ENCODE data around the gene SLC5A7.

SLC5A7 gene

DNA sequence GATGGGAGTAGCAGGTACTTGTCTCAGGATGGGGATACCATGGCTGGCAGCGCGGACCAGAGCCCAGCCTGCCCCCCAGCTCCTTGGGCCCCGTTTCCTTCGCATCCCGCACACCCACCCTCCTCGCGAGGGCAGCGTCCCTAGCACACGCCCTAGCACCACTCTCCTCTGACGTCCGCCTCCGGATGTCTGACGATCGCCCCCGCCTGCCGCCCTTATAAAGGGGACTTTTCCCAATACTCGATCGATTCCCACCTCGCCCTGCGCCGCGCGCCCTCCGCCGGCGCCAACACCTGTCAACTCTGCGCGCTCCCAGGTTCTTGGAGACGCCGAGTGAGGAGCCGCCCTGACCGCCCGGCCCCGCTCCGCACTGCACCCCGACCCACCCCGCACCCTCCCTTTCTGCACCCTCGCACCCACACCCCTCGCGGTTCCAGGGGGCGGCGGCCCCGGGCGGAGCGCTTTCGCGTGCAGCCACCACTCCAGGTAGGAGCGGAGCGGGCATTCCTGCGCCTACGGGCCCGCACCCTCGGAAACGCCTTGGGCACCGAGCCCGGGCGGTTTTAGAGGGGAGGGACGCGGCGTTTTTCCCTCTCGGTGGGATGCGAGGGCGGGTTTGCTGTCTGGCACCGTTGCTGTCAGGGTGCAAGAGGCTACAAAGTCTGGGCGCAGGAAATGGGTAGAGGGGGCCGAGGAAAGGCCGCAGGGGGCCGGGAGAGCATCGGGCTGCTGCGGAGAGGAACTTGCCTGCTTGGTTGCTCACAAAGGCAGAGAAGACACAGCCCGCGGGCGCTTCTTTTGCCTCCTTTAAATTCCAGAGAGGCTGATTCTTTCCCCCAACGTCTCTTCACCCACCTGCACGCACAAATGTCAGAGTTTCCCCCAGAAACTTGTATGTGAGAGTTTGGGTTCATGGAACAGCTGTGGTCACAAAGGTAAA lies at the start of gene SLC5A7:
SLC5A7 (plus strand) TSS at position 247 of the 940 bp plus-strand sequence. CDS start 1,632 bp downstream, outside the sequence.
- DNase-seq (ENCODE audit: low read depth) = no peak

DNA sequence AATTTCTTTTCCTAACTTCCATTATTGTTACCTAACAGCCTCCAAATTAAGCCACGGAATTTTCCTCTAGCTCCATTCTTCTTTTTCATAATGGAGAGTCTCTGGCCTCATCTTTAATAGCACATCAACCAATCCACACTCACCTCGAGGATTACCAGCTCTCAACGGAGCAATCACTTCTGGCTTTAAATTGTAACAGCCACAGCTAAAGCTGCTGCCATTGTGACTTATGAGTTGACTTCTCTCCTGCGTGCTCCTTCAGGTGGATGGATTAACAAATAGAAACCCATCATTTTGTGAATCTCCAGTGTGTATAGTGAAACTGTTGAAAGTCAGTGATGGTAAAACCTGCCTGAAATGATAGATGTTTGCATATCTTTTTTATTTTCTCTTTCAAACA lies 24.9 kb upstream of the SLC5A7 start:
- no peak for DNase-seq (ENCODE audit: low read depth)

DNA sequence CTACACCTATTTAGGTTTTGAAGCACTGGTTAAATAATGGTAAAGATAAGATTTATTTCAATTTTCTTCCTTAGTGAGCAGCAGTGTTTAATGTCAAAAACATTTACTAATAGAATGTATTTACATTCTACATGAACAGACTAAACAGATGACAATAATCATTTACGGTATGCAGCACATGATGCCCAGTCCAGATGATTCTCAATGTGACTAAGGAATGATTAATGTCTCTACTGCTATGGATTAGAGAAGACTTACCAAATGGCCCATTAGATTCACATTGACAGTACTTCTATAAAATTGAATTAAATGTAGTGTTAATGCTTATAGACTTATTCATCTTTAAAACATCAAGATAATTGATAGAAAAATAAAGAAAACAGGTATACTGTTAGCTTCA lies 22.1 kb upstream of the SLC5A7 start:
- no peak for DNase-seq (ENCODE audit: low read depth)

GRCh38 chr2:107984707-107985106 lies 1.6 kb upstream of the SLC5A7 start:
- DNase-seq (ENCODE audit: low read depth) = no peak

- DNase-seq (ENCODE audit: low read depth) = no peak
These were observed 1.8 kb downstream of the SLC5A7 start for GRCh38 chr2:107988108-107988507.

- no peak for DNase-seq (ENCODE audit: low read depth)
These were observed 3.1 kb downstream of the SLC5A7 start for GRCh38 chr2:107989445-107989844.

DNA sequence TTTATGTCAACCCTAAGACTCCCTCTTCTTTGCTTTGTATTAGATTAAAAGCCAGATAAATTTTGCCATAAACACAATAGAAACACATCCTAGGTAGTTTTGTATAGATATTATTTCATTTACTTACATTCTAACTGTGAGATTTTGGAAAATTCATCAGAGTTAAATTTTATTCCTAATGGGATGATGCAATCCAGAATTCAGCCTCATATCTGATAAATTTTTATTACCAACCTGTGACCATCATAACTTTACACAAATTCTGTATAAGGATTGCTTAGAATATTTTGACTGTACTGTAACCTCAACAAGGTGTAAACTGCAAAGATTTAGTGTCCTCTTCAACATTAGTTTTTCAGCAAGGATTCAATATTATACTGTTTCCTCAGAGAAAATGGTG lies 4.4 kb downstream of the SLC5A7 start:
- no peak for DNase-seq (ENCODE audit: low read depth)

GRCh38 chr2:107992069-107992468 lies 5.7 kb downstream of the SLC5A7 start:
- no peak for DNase-seq (ENCODE audit: low read depth)

GRCh38 chr2:107999158-107999557 lies 12.8 kb downstream of the SLC5A7 start:
- no peak for DNase-seq (ENCODE audit: low read depth)

- no peak for DNase-seq (ENCODE audit: low read depth)
These were observed 24.7 kb downstream of the SLC5A7 start for GRCh38 chr2:108010912-108011591.

GRCh38 chr2:108013305-108013704 lies 27.0 kb downstream of the SLC5A7 start:
- DNase-seq (ENCODE audit: low read depth) = no peak

DNA sequence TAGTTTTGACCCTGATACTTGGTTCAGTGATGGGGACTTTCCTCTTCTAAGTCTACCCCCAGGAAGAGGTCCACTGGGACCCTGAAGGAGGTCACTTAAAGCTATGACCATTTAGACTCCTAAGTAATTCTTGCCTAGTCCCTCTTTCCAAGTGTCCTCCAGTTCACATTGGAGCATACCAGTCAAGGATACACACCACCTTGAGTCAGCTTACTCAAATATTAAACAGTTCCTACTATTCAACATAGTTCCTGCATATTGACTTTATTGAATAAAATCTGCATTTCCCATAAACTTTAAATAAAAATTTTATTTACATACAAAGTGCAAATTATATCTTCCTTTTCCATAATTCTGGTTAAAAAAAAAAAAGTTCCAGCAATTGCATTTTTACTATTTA lies 36.3 kb downstream of the SLC5A7 start:
- no peak for DNase-seq (ENCODE audit: low read depth)

DNA sequence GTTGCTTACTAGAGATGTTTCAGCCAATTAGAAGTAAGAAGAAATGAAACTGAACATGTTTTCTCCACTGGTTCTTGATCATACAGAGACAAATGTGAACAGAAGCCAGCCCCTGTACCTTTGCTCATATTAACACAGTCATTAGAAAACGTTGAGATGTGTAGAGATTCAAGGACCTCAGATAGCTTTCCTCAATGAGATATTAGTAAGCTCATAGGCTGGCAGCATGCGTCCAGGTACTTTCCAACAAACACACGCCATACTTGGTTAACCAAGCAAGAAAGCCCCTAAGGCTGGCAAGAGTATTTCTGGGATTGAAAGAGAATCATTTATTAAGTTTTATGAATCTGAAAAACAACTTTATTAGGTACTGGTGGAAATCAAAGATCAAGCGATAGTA lies 37.5 kb downstream of the SLC5A7 start:
- DNase-seq (ENCODE audit: low read depth) = no peak

- DNase-seq (ENCODE audit: low read depth) = no peak
These were observed 39.9 kb downstream of the SLC5A7 start for GRCh38 chr2:108026092-108026794.

DNA sequence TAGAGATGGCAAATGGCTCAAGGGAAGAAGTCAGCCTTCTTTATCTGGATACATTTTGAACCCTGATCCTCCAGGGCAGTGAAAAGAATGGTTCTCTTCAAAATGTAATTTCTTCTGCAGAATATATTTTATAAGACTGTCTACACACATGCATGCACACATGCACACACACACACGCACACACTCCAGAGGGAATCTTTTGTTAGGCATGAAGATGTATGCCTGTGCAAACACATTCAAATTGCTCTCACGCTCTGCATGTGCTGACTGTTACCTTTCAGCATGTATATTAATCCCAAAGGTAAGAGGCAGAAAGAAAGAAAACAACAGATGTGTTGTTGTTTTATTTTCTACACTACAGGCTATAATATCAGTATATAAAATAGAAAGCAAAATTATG lies 43.2 kb downstream of the SLC5A7 start:
- no peak for DNase-seq (ENCODE audit: low read depth)

DNA sequence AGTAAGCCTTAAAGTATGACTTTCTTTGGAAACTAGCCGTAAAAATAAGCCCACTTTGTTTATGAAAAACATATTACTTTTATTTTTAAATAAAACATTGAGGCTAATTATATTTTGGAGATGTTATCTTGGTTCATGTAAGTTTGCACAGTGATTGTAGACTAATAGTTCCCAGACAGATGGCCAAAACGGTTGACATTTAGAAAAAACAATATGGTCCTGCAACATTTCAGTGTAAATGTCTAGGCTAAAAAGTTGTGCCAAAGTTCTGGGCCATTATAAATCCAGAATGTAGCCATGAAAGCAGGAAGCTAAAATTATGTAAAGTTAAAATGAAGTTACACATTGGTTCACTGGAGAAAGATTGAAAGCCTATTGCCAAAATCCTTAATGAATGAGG lies 43.6 kb downstream of the SLC5A7 start:
- no peak for DNase-seq (ENCODE audit: low read depth)

DNA sequence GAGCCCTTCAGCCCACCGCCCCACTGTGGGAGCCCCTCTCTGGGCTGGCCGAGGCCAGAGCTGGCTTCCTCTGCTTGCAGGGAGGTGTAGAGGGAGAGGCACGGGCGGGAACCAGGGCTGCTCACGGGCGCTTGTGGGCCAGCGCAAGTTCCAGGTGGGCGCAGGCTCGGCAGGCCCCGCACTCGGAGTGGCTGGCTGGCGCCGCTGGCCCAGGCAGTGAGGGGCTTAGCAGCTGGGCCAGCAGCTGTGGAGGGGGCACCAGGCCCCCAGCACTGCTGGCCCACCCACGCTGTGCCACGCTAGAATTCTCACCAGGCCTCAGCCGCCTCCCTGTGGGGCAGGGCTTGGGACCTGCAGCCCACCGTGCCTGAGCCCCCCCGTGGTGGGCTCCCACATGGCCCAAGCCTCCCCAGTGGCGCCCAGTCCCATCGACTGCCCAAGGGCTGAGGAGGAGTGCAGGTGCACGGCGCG lies 45.2 kb downstream of the SLC5A7 start:
- no peak for DNase-seq (ENCODE audit: low read depth)

DNA sequence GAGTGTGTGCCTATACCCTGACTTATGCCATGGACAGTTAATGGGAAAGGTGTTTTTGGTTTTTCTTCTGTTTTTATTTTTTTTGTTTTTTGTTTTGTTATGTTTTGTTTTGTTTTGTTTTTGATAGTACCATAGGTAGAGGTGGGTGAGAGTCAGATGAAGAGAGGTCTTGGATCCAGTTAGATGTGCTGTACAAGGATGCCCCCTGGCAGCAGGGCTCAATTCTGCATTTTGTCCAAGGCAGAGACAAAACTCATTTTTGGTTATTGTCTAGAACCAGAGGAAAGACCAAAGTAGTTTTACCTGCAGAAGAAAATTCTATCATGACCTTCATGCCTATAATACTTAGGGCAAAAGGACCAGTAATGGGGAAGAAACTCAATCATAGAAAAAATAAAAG lies 48.5 kb downstream of the SLC5A7 start:
- no peak for DNase-seq (ENCODE audit: low read depth)

- DNase-seq (ENCODE audit: low read depth) = no peak
These were observed 62.4 kb downstream of the SLC5A7 start for GRCh38 chr2:108048752-108049151.

DNA sequence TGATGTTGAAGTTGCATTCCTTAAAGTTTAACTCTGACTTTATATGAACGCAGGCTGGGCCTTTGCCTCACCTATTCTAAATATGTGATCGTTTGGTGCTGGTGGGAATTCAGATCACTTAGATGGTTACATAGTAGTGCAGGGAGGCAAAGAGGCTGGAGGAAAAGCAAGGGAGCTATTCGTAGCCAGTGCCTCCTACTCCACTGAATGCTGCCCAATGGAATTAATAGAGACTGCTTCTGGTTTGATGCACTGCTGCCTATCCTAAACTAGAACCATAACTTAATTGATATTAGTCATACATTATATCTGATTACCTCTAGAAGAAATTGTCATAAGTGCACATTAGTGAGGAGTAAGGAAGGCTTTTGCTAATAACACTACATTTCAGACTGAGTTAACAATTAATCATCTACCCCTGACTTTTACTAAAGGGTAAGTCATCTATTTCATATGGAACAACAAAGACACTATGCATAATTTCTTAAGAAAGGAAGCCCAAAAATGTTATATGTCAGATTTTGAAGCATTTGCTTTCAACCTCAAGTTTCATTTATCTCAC lies 72.3 kb downstream of the SLC5A7 start:
- no peak for DNase-seq (ENCODE audit: low read depth)

GRCh38 chr2:108061439-108062042 lies 75.2 kb downstream of the SLC5A7 start:
- no peak for DNase-seq (ENCODE audit: low read depth)

Measured in stimulated activated CD8-positive, alpha-beta memory T cell treated with anti-CD3 and anti-CD28 coated beads, Interleukin-12 subunit alpha, Interleukin-12 subunit beta, amount 100 ng/mL, for 1 hour (primary cell).